HCT116 (cell line): Measurements from ENCODE around the gene FRMD7.
"Not testable (repeated sequence)": the region's sequence is repeated elsewhere in the genome, so short reads cannot be mapped to it uniquely, and the experiment has no call there.

Source experiments
- CTCF ChIP-seq, 3 experiments: fragments of 200-600 bp in 1 of 3; sonication (generic) in 1 of 3; IDR thresholded peaks in 2 of 3; conservative IDR thresholded peaks in 1 of 3; 2 replicates each; pipeline ENCODE4 v1.5.1; 2012 to 2017; ENCODE audit warnings: low read depth in 2 of 3, low read length in 2 of 3, antibody characterized with exemption in 1 of 3, borderline replicate concordance in 1 of 3, control low read depth in 1 of 3, mild to moderate bottlenecking in 1 of 3, mixed read lengths in 1 of 3, mixed run types in 1 of 3, moderate library complexity in 1 of 3; ENCODE audit not compliant: insufficient read depth in 1 of 3
- EZH2 ChIP-seq: fragments of 200-600 bp; sonication (generic); IDR thresholded peaks from 2 replicates; pipeline ENCODE4 v1.6.1; 2017; ENCODE audit warnings: antibody characterized with exemption, mixed run types
- POLR2A ChIP-seq: IDR thresholded peaks from 2 replicates; pipeline ENCODE4 v1.7.0; 2011; ENCODE audit warnings: borderline replicate concordance; ENCODE audit not compliant: insufficient read depth, insufficient read length; ENCODE audit errors: extremely low read depth
- POLR2AphosphoS5 ChIP-seq: IDR thresholded peaks from 2 replicates; pipeline ENCODE4 v1.6.1; 2011; ENCODE audit warnings: mild to moderate bottlenecking, low read depth, low read length, moderate library complexity
- SIN3A ChIP-seq: IDR thresholded peaks from 2 replicates; pipeline ENCODE4 v1.6.1; 2012; ENCODE audit warnings: low read depth
- ZBTB33 ChIP-seq: IDR thresholded peaks from 2 replicates; pipeline ENCODE4 v1.6.1; 2011; ENCODE audit warnings: mild to moderate bottlenecking, low read length, moderate library complexity; ENCODE audit not compliant: insufficient replicate concordance; ENCODE audit errors: extremely low read depth
- ZNF274 ChIP-seq: fragments of 200-500 bp; sonication (Bioruptor generic); IDR thresholded peaks from 2 replicates; pipeline ENCODE4 v1.6.1; 2014; ENCODE audit warnings: mild to moderate bottlenecking, low read depth, low read length, inconsistent platforms

GRCh38 chrX:132098704-132099103 lies 29.1 kb downstream of the FRMD7 start:
- not testable (repeated sequence) for TF ChIP-seq EZH2; POLR2A; POLR2AphosphoS5; CTCF (IDR thresholded peaks at IDR 0.05 in 2 of 3, conservative IDR thresholded peaks at IDR 0.05 in 1 of 3; ENCODE audit: borderline replicate concordance in 1 of 3, insufficient read depth in 1 of 3, low read depth in 2 of 3, low read length in 2 of 3); SIN3A; ZBTB33; ZNF274
